Measurements from ENCODE around the gene GATAD2A. TPM values are rescaled to one million over a fixed set of nuclear protein-coding genes. Genes with fewer than 3 reads are reported as not detected.

The GATAD2A gene
- total and polyA plus RNA-seq, 9 of the 15 experiments (the other 6 are each of a cell fraction or from before 2014, with no cell fraction given) = 2.4 to 226 (median 44.2) TPM

- TF ChIP-seq PKNOX1 (IDR thresholded peaks at IDR 0.05) (peak; percentile 66), MAFF (IDR thresholded peaks at IDR 0.05; ENCODE audit: low read length) (no peak), ZNF449 (CRISPR knock-in tag; IDR thresholded peaks at IDR 0.05) (no peak), NFIX (CRISPR knock-in tag; IDR thresholded peaks at IDR 0.05; ENCODE audit: low read depth) (no peak), ZSCAN29 (IDR thresholded peaks at IDR 0.05) (no peak), NONO (IDR thresholded peaks at IDR 0.05; ENCODE audit: low read depth in 2 of 2, low read length in 1 of 2) (no peak), ZNF551 (CRISPR knock-in tag; IDR thresholded peaks at IDR 0.05) (no peak), NELFE (IDR thresholded peaks at IDR 0.05; ENCODE audit: insufficient read depth, insufficient read length) (no peak), RNF219 (CRISPR knock-in tag; IDR thresholded peaks at IDR 0.05) (no peak), ZNF395 (CRISPR knock-in tag; IDR thresholded peaks at IDR 0.05) (no peak), MBD1 (CRISPR knock-in tag; IDR thresholded peaks at IDR 0.05) (no peak), RBFOX2 (IDR thresholded peaks at IDR 0.05; ENCODE audit: low read depth, low read length) (peak; percentile 93), ILK (tag; IDR thresholded peaks at IDR 0.05; ENCODE audit: borderline replicate concordance, low read depth) (no peak), PHF20 (IDR thresholded peaks at IDR 0.05; ENCODE audit: partially characterized antibody) (peak; percentile 93), E2F5 (CRISPR knock-in tag; IDR thresholded peaks at IDR 0.05) (no peak), FOXO4 (CRISPR knock-in tag; IDR thresholded peaks at IDR 0.05) (no peak)
Measured at GRCh38 chr19:19515642-19516519, 110.4 kb downstream of the GATAD2A start, which contains the start of gene NDUFA13 (continued).
